MM.1S (cell line): ENCODE measurements around the gene TCAIM.

Experiments used
- CTCF ChIP-seq: fragments of 300-600 bp; sonication (generic); IDR thresholded peaks from 2 replicates; pipeline ENCODE4 v1.5.1; 2016; ENCODE audit warnings: antibody characterized with exemption, low read length, mixed read lengths
- EZH2 ChIP-seq: fragments of 300-600 bp; sonication (generic); optimal IDR thresholded peaks from 2 replicates; pipeline ENCODE3; 2017; ENCODE audit warnings: low read depth, mild to moderate bottlenecking, antibody characterized with exemption, low read length, mixed read lengths
- EZH2phosphoT487 ChIP-seq: fragments of 300-600 bp; sonication (generic); IDR thresholded peaks from 2 replicates; pipeline ENCODE4 v1.6.1; 2018; ENCODE audit warnings: antibody characterized with exemption, low read length

GRCh38 chr3:44342176-44342790, 3.7 kb downstream of the TCAIM start:
- TF ChIP-seq CTCF (no peak), EZH2 (no peak), EZH2phosphoT487 (no peak)
